ENCODE results near the gene GNG4. TPM values are rescaled to one million over a fixed set of nuclear protein-coding genes. Genes with fewer than 3 reads are reported as not detected.

The GNG4 gene
- total RNA-seq, 1 donor from 2014 or later: 3.8 TPM

DNA sequence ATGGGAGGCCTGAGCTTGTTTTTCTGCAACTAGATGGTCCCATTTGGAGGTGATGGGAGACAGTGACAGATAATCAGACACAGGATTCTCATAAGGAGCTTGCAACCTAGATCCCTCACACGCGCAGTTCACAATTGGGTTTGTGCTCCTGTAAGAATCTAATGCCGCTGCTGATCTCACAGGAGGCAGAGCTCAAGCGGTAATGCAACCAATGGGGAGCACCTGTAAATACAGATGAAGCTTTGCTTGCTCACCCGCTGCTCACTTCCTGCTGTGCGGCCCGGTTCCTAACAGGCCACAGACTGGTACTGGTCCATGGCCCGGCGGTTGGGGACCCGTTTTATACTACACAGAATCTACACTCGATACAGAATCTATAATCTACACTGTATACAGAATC, 92.8 kb downstream of the GNG4 start:
- H4K20me1 ChIP-seq (ENCODE audit: insufficient read depth, low read length): no peaks in the 10 kb centered on the region
- H3K4me3 ChIP-seq (ENCODE audit: insufficient read depth, low read depth, low read length): no peak overlapping the region
- no peaks in the 10 kb centered on the region for H3K9me3 ChIP-seq (ENCODE audit: insufficient read depth, low read depth, low read length)
- H2AFZ ChIP-seq (ENCODE audit: low read depth, low read length): no peak overlapping the region
- no peak overlapping the region for H3K27ac ChIP-seq (ENCODE audit: low read depth, low read length)
- Mint-ChIP-seq H3K4me3 (ENCODE audit: unreplicated experiment) (no peak overlapping the region), H3K27me3 (ENCODE audit: low read depth, unreplicated experiment) (peaks cover 2% of the 10 kb centered on the region), H3K9me3 (ENCODE audit: unreplicated experiment) (no peaks in the 10 kb centered on the region), H3K27ac (ENCODE audit: unreplicated experiment) (no peak overlapping the region), H3K36me3 (ENCODE audit: low read depth, unreplicated experiment) (no peaks in the 10 kb centered on the region), H3K4me1 (ENCODE audit: low read depth, unreplicated experiment) (no peaks in the 10 kb centered on the region)
- H3K79me2 ChIP-seq (ENCODE audit: insufficient read depth, low read length): no peaks in the 10 kb centered on the region
- no peak overlapping the region for H3K9ac ChIP-seq (ENCODE audit: low read length)
- no peaks in the 10 kb centered on the region for H3K4me1 ChIP-seq (ENCODE audit: insufficient read depth, low read length)
- no peak for FAIRE-seq
- no peak overlapping the region for H3K4me2 ChIP-seq (ENCODE audit: low read length)
- no peaks in the 10 kb centered on the region for H3K36me3 ChIP-seq (ENCODE audit: insufficient read depth, low read length)
- DNase-seq (ENCODE audit: low read depth): no peak
- TF ChIP-seq, protein P1, sequence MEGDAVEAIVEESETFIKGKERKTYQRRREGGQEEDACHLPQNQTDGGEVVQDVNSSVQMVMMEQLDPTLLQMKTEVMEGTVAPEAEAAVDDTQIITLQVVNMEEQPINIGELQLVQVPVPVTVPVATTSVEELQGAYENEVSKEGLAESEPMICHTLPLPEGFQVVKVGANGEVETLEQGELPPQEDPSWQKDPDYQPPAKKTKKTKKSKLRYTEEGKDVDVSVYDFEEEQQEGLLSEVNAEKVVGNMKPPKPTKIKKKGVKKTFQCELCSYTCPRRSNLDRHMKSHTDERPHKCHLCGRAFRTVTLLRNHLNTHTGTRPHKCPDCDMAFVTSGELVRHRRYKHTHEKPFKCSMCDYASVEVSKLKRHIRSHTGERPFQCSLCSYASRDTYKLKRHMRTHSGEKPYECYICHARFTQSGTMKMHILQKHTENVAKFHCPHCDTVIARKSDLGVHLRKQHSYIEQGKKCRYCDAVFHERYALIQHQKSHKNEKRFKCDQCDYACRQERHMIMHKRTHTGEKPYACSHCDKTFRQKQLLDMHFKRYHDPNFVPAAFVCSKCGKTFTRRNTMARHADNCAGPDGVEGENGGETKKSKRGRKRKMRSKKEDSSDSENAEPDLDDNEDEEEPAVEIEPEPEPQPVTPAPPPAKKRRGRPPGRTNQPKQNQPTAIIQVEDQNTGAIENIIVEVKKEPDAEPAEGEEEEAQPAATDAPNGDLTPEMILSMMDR (IDR thresholded peaks at IDR 0.05; ENCODE audit: insufficient read depth, low read depth, low read length): no peak
- no peak for TF ChIP-seq EZH2 (IDR thresholded peaks at IDR 0.05; ENCODE audit: insufficient read depth, low read length)
- no peaks in the 10 kb centered on the region for H3K27me3 ChIP-seq (ENCODE audit: insufficient read depth, low read length)

DNA sequence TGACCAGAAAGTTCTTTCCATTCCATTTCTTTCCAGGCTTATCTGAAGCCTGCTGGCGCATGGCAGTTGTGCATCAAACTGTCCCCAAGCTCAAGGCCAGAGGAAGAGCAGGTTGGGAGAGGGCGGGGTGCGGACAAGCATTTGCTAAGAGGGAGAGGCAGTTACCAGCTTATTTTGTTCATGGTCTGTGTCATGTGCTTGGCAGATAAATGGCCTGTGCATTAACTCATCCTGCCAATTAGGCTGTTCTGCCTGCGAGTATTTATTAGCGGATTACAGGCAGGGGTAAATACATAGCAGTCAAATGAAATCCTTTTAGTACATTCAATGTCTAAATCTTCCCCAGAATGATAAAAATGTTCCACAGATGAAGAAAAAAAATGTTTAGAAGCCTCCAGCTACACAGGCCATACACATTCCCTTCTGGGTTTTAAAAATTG, 96.5 kb downstream of the GNG4 start:
- no peaks in the 10 kb centered on the region for H3K36me3 ChIP-seq (ENCODE audit: insufficient read depth, low read length)
- no peak for TF ChIP-seq EZH2 (IDR thresholded peaks at IDR 0.05; ENCODE audit: insufficient read depth, low read length)
- TF ChIP-seq, protein P1 (IDR thresholded peaks at IDR 0.05; ENCODE audit: insufficient read depth, low read depth, low read length): no peak
- H3K79me2 ChIP-seq (ENCODE audit: insufficient read depth, low read length): no peaks in the 10 kb centered on the region
- no peaks in the 10 kb centered on the region for H3K27me3 ChIP-seq (ENCODE audit: insufficient read depth, low read length)
- DNase-seq (ENCODE audit: low read depth) (no peak), FAIRE-seq (no peak)
- Mint-ChIP-seq H3K4me1 (ENCODE audit: low read depth, unreplicated experiment) (no peaks in the 10 kb centered on the region), H3K27ac (ENCODE audit: unreplicated experiment) (no peak overlapping the region), H3K27me3 (ENCODE audit: low read depth, unreplicated experiment) (peaks cover 2% of the 10 kb centered on the region), H3K4me3 (ENCODE audit: unreplicated experiment) (no peak overlapping the region), H3K36me3 (ENCODE audit: low read depth, unreplicated experiment) (no peaks in the 10 kb centered on the region), H3K9me3 (ENCODE audit: unreplicated experiment) (no peaks in the 10 kb centered on the region)
- no peaks in the 10 kb centered on the region for H4K20me1 ChIP-seq (ENCODE audit: insufficient read depth, low read length)
- H3K9ac ChIP-seq (ENCODE audit: low read length): no peak overlapping the region
- no peaks in the 10 kb centered on the region for H3K9me3 ChIP-seq (ENCODE audit: insufficient read depth, low read depth, low read length)
- no peak overlapping the region for H2AFZ ChIP-seq (ENCODE audit: low read depth, low read length)
- H3K4me2 ChIP-seq (ENCODE audit: low read length): no peak overlapping the region
- no peak overlapping the region for H3K27ac ChIP-seq (ENCODE audit: low read depth, low read length)
- H3K4me1 ChIP-seq (ENCODE audit: insufficient read depth, low read length): no peaks in the 10 kb centered on the region
- no peak overlapping the region for H3K4me3 ChIP-seq (ENCODE audit: insufficient read depth, low read depth, low read length)

DNA sequence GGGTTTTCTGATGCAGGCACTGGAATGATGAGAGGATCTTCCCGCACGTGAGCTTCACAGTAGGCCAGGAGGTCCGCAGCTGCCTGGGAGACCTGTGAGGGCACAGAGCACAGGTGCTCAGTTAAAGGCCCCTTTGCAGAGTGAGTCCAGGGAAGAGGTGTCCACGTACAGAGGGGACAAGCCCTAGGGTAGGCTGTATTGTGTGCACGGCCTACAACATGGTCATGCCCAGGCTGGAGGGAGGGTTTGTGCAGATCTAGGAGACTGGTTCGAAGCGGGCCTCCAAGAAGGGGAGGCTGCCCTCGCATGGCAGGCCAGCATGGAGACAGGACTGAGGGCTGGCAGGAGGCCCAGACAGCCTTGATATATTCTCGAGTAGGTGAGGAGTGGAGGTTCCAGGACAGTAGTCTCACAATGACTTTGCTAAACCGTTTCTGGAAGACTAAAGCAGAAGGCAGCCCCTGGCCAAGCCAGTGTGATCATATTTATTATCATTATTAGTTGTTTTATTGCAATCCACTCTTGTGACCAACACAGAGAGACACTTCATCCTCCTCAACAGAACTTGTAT, 97.4 kb downstream of the GNG4 start:
- no peak overlapping the region for H3K27ac ChIP-seq (ENCODE audit: low read depth, low read length)
- H2AFZ ChIP-seq (ENCODE audit: low read depth, low read length): no peak overlapping the region
- H3K9me3 Mint-ChIP-seq (ENCODE audit: unreplicated experiment): no peaks in the 10 kb centered on the region
- DNase-seq (ENCODE audit: low read depth) (no peak), FAIRE-seq (no peak)
- no peaks in the 10 kb centered on the region for H3K4me1 ChIP-seq (ENCODE audit: insufficient read depth, low read length)
- no peaks in the 10 kb centered on the region for H3K36me3 Mint-ChIP-seq (ENCODE audit: low read depth, unreplicated experiment)
- H3K4me3 Mint-ChIP-seq (ENCODE audit: unreplicated experiment): no peak overlapping the region
- no peaks in the 10 kb centered on the region for H3K79me2 ChIP-seq (ENCODE audit: insufficient read depth, low read length)
- no peaks in the 10 kb centered on the region for H4K20me1 ChIP-seq (ENCODE audit: insufficient read depth, low read length)
- H3K27me3 ChIP-seq (ENCODE audit: insufficient read depth, low read length): peaks cover 2% of the 10 kb centered on the region
- H3K4me2 ChIP-seq (ENCODE audit: low read length): no peak overlapping the region
- H3K9ac ChIP-seq (ENCODE audit: low read length): no peak overlapping the region
- peak overlapping the region; percentile 12 for H3K27ac Mint-ChIP-seq (ENCODE audit: unreplicated experiment)
- H3K4me3 ChIP-seq (ENCODE audit: insufficient read depth, low read depth, low read length): no peak overlapping the region
- TF ChIP-seq EZH2 (IDR thresholded peaks at IDR 0.05; ENCODE audit: insufficient read depth, low read length): no peak
- TF ChIP-seq, protein P1 (IDR thresholded peaks at IDR 0.05; ENCODE audit: insufficient read depth, low read depth, low read length): no peak
- no peaks in the 10 kb centered on the region for H3K27me3 Mint-ChIP-seq (ENCODE audit: low read depth, unreplicated experiment)
- no peaks in the 10 kb centered on the region for H3K36me3 ChIP-seq (ENCODE audit: insufficient read depth, low read length)
- H3K4me1 Mint-ChIP-seq (ENCODE audit: low read depth, unreplicated experiment): no peaks in the 10 kb centered on the region
- H3K9me3 ChIP-seq (ENCODE audit: insufficient read depth, low read depth, low read length): no peaks in the 10 kb centered on the region

All from astrocyte (in vitro differentiated cells and primary cell).